ENCODE measurements around the gene FOXL3.
"Not testable (repeated sequence)": the region's sequence is repeated elsewhere in the genome, so short reads cannot be mapped to it uniquely, and the experiment has no call there.

FOXL3 gene

GRCh38 chr7:289209-289755 lies 688 bp upstream of the FOXL3 start:
- DNase-seq (ENCODE audit: low read depth): no peak

GRCh38 chr7:290554-291372 lies 793 bp downstream of the FOXL3 start:
- DNase-seq (ENCODE audit: low read depth): no peak

DNA sequence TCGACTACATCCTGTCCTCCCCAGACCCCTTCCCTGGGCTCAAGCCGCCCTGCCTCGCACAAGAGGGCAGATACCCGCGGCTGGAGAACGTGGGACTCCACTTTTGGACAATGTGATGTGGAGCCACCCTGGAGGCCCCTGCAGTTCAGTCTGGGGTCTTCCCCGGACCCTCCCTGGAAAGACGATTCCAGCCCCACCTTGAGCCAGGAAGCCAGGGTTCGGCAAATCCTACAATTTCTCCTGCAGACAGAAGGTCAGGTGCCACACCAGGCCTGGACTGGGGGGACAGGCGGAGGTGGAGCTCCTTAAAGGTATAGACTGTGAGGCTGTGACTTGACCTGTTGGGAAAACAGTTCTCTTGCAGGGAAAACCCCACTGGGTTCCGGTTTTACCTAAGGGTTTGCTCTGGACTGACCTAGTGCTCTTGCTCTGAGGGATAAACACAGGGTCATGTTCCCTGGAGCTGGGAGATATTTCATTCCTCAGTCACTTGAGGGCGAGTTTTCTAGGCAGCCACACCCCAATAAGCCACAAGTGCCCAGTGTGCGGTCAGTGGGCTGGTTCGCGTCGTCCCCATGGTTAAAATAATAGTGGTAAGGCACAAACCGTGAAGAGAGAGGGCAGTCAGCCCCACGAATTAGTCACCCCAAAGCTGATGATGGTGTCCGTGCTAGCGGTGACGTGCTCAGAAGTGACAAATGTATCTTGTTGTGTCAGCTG lies 1.6 kb downstream of the FOXL3 start:
- DNase-seq (ENCODE audit: low read depth): no peak

GRCh38 chr7:292226-292625 lies 2.3 kb downstream of the FOXL3 start:
- DNase-seq (ENCODE audit: low read depth): no peak

DNA sequence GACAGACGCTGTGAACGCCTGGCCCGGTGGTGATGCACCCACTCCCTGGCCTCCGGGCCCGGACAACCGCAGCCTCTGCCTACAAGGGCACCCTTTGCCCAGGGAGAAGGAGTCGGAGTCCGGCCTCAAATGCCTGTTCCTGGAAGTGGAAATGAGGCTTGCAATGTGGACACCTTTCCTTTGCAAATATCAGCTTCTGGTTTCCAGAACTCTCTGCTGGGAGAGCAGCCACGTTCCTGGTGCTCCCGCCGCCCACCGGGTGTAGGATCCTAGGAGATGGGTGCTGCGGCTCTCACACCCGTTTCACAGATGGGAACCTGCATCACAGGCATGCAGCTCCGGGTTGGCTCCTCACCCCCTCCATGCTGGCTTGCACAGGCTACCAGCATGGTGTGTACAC lies 2.9 kb downstream of the FOXL3 start:
- DNase-seq (ENCODE audit: low read depth): no peak

DNA sequence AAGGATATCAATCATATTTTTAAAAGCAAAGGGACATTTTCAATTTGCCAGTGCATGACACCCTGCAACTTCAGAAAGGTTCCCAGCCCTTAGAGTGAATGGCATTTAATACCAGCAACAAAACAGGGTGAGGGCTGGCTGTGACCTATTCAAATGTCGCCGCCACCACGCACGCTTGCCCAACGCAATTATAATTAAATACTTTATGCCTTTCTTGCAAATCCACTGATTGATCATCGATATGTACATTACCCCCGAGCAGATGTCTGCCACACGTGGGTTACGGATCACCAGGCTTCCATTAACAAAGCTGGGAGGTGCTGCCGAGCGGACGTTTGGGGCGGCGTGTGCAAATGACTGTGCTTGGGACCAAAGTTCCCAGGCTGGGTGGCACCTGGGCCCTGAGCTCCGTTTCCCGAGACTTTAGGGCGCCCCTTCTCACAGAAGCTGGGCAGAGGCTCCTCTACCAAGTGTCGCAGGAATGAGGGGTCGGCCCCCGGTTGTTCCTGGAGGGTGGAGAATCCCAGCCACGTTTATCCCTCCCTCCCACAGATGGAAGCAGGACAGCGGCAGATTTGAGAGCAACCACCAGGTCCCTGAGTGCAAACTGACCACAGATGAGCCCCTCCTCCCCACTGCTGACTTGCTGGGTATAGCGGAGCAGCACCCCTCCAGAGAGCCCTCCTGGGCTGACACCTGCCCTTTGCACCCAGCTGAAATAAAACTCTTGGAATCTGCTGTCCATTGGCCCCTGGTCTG lies 3.9 kb downstream of the FOXL3 start:
- no peak for DNase-seq (ENCODE audit: low read depth)

- DNase-seq (ENCODE audit: low read depth): no peak
Measured at GRCh38 chr7:294440-295154, 4.6 kb downstream of the FOXL3 start.

DNA sequence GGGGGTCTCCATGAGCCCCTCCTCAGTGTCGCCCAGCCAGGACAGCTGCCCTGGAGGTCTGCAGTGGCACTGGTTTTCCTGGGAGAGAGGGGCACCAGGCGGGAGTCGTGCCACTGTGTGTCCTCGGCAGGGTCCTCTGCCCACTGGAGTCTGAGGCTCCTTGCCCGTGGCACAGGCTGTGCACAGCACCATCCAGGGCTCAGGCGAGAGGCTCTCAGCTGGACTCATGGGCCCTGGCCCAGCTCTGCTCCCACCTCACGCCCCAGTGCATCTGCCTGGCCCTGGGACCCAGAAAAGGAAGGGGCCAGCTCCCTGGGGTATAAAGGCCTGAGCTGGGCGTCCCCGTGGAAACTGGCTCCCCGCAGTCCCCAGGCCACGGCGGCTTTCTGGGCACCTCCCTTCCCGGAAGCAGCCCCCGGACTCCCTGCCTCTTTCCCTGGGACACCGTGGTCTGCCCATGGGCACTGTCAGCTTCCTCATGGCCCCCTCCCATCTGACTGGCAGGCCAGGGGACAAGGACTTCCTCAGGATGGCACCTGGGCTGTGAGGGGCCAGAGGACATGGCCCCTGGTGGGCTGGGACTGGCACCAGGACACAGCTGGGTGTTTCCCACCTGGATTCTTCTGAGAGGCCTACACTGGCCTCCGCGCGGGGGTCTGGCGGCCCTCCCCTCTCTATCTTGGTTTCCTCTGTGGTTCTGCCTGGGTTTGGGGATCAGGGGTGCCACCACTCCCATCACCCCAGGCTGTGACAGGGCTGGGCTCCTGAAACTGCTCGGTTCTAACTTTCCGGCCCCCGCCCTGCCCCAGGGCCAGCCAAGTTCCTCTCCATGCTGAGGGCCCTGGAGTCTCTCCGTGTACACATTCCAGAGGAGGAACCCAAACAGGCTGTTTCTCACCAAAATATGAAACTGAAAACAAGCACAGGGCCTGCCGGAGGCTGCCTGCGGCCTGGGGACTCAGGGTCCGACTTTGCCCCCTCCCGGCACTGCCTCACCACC lies 5.5 kb downstream of the FOXL3 start:
- no peak for DNase-seq (ENCODE audit: low read depth)

GRCh38 chr7:296373-296945 lies 6.5 kb downstream of the FOXL3 start:
- DNase-seq (ENCODE audit: low read depth): no peak

DNA sequence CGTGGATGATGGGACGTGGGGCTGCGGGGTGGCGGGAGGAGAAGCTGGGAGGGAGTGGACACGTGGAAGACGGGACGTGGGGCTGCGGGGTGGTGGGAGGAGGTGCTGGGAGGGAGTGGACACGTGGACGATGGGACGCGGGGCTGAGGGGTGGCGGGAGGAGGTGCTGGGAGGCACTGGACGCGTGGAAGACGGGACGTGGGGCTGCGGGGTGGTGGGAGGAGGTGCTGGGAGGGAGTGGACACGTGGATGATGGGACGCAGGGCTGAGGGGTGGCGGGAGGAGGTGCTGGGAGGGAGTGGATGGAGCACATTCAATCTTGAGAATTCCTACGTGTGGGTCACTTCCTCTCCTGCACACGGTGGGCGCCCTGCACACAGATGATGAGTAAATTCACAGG lies 7.2 kb downstream of the FOXL3 start:
- not testable (repeated sequence) for DNase-seq (ENCODE audit: low read depth)

DNA sequence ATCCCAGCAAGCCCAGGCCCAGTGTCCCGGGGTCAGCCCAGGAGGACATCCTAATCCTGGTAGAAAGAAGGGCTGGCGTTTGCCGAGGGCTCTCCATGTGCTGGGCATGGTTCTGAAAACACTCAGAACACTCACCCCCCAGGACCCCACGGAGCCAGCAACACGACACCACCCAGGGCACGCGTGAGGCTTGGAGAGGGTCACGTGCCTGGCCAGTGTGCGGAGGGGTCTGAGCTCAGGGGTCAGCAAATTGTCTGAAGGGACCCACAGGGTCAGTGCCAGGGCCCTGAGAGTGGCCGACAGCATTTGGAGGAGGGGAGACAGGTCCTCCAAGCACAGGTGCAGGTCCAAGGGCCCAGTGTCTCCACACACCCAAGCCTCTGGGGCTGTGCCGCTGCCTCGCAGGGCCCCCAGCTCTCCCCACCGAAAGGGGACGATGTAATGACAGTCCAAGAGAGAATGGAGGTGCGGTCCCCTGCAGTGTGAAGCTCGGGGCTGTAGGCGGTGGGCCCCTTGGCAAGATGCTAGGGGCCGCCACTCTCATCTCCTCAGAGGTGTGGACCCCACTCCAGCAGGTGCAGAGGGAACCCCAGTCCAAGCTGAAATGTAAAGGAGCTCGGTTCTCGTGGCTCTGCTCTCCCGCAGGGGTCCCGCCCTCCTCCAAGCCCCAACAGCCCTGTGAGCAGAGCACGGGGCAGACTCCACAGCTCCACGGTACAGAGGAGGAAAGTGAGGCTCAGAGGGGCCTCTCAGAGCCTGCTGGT lies 7.8 kb downstream of the FOXL3 start:
- no peak for DNase-seq (ENCODE audit: low read depth)

GRCh38 chr7:298375-298702 lies 8.4 kb downstream of the FOXL3 start:
- no peak for DNase-seq (ENCODE audit: low read depth)

- DNase-seq (ENCODE audit: low read depth): no peak
Measured at GRCh38 chr7:298743-299142, 8.8 kb downstream of the FOXL3 start.

- DNase-seq (ENCODE audit: low read depth): no peak
Measured at GRCh38 chr7:299169-299568, 9.2 kb downstream of the FOXL3 start.

GRCh38 chr7:299628-300027 lies 9.7 kb downstream of the FOXL3 start:
- no peak for DNase-seq (ENCODE audit: low read depth)

DNA sequence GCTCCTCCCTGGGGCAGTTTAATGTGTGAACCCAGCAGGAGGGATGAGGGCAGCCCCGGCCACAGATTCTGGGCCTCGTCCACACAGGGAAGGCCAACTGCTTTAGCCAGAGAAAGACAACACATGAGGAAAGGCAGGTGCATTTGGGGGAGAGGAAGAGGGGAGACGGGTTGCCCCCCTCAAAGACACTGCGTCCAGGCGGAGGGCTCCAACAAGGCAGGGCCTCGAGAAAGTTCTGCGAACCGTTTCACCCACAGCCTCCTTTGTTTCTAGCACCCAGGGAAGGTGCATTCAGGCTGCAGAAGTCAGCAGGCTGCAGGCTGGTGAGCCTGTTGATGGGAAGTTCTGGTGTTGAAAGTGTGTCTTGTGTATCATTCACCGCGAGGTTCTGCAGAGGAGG lies 10.1 kb downstream of the FOXL3 start:
- no peak for DNase-seq (ENCODE audit: low read depth)

DNA sequence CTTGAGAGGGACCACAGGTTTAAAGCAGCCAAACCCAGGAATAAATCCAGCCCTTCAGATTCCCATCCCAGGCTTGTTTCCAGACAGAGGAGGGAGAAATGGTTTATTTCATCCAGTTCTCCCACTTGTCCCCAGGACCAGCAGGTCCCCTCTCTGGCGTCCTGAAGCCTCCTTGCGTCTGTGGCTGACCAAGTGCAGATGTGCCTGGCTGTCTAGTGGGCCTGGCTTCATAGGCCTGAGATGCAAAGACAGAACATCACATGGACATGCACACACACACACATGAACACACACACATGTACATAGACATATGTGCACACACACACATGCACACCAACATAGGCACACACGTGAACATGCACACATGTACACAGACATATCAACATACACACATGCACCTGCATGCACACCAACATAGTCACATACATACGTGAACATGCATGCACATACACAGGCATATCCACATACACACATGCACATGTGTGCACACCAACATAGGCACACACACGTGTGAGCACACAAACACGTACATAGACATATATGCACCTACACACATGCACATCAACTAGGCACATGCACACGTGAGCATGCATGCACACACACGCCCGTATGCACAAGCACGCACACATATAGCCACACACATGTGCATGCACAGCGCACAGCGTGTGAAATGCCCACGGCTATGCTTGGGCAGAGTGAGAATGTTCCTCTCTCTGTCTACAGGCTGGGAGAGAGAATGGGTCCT lies 10.7 kb downstream of the FOXL3 start:
- no peak for DNase-seq (ENCODE audit: low read depth)

- DNase-seq (ENCODE audit: low read depth): no peak
Measured at GRCh38 chr7:301291-302053, 11.5 kb downstream of the FOXL3 start.
